Epidermal melanocyte (primary cell): ENCODE measurements around the gene BRPF1.

Experiments used
- DNase-seq: peaks from one replicate; pipeline ENCODE4 v3.0.0; 2011; ENCODE audit warnings: low spot score; ENCODE audit not compliant: insufficient read length

Gene BRPF1

DNA sequence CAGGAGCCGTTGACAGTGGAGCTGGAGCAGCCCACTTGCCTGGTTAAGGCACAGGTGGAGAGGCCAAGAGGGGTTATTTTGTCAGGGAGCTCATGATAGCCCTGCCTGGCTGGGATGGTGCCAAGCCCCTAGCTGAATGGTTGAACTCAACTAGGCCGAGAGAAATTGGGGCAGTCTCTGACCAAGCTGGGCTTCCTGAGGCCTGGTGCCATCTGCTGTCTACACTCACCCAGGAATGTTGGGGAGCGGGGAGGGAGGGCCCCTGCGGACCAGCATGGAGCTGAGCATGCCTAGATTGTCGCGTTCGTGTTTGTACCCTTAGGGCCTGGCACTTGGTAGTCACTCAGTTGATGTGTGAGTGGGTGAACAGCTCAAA, 1.2 kb downstream of the BRPF1 start:
- DNase-seq, result no peak

DNA sequence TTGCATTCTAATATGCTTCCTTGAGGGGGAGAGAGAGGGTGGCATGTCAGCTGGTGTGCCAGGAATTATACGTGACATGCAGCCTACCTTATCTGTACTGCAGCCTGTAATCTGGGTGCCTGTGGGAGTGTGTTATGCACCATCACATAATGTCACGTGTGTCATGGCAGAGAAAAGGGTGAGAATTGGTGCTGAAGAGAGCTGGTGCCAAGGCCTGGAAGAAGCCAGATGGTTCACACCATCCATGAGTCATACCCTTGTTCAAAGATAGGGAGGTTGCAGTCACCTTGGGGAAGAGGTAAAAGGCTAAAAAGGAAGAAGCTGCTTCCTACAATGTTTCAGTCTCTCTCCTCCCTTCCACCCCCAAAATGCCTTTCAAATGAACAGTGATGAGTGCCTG, 5.3 kb downstream of the BRPF1 start:
- no peak for DNase-seq

DNA sequence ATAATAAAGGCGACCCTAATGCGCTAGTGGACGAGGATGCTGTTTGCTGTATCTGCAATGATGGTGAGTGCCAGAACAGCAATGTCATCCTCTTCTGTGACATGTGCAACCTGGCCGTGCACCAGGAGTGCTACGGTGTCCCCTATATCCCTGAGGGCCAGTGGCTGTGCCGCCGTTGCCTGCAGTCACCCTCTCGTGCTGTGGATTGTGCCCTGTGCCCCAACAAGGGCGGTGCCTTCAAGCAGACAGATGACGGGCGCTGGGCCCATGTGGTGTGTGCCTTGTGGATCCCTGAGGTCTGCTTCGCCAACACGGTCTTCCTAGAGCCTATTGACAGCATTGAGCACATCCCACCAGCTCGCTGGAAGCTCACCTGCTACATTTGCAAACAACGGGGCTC, 7.6 kb downstream of the BRPF1 start:
- no peak for DNase-seq

DNA sequence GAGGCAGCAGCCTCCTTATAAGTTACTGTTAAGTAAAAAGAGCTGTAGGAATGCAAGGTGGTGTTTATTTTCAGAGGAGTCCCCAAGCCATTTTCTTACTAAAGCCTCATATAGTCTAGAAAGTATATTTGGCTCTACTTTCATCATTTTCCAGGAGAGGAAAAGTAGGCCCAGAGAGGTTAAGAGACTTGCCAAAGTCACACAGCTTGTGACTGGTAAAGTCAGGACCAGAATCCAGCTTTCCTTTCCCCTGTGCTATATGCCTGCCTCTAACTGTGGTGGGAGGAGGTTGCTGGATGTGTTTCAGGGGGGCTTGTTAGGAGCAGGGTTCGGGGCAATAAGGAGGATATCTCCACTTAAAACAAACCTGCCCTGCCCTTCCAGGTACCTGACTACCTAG, 11.0 kb downstream of the BRPF1 start:
- DNase-seq, result no peak

DNA sequence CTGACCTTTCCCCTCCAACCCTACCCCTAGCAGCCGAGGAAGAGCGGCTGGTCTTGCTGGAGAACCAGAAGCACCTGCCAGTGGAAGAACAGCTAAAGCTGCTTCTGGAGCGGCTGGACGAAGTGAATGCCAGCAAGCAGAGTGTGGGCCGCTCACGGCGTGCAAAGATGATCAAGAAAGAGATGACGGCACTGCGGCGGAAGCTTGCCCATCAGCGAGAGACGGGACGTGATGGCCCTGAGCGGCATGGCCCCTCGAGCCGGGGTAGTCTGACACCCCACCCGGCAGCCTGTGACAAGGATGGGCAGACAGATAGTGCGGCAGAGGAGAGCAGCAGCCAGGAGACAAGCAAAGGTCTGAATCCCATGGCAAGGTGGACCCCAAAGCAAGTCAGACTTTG, 12.0 kb downstream of the BRPF1 start:
- DNase-seq, result no peak

DNA sequence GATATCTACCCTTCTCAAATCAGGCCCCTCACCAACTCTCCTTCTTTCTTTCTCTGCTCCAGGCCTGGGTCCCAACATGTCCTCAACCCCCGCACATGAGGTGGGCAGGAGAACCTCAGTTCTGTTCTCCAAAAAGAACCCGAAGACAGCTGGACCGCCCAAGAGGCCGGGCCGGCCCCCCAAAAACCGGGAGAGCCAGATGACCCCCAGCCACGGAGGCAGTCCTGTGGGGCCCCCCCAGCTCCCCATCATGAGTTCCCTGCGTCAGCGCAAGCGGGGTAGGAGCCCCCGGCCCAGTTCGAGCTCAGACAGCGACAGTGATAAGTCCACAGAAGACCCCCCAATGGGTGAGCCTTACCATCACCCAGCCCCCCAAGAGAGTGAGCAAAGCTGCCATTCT, 12.6 kb downstream of the BRPF1 start:
- no peak for DNase-seq

DNA sequence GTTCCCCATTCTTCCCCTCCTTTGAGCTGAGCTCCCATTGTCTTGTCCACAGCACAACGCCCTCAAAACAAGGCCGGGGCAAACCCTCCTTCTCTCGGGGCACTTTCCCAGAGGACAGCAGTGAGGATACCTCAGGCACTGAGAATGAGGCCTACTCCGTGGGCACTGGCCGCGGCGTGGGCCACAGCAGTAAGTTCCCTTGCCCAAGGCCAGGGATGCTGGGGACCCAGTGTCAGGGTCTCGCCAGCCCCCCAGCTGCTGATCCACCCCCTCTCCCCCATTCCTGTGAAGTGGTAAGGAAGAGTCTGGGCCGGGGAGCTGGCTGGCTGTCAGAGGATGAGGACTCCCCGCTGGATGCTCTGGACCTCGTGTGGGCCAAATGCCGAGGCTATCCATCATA, 14.0 kb downstream of the BRPF1 start:
- no peak for DNase-seq

DNA sequence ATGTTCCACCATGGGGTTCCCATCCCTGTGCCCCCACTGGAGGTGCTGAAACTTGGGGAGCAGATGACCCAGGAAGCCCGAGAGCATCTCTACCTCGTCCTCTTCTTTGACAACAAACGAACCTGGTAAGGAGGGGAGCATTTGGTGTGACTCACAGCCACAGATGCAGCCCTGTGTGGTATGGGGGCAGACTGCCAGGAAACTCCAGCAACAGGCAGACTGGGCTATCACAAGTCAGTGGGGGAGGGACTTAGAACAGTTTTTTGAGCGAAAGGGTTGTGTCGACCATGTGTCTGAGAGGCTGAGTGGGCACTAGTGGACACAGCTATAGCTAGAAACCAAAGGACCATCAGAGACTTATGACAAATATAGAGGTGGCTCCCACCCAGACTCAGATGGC, 14.8 kb downstream of the BRPF1 start:
- DNase-seq, result no peak

DNA sequence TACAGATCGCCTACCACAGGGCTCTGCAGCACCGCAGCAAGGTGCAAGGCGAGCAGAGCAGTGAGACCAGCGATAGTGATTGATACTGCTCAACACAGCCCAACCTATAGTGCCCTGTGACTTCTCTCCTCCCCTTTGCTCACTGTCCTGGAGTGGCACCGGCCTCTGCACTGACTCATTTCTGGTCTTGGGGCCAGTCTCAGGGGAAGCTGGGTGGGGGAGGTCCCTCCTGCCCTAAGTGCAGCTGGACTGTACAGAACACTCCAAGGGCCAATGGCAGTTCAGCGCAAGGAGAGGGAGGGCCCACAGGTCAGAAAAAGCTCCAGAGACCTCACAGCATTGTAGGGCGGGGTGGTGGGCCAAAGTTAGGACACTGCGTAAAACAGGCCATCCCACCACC, 15.7 kb downstream of the BRPF1 start:
- no peak for DNase-seq

DNA sequence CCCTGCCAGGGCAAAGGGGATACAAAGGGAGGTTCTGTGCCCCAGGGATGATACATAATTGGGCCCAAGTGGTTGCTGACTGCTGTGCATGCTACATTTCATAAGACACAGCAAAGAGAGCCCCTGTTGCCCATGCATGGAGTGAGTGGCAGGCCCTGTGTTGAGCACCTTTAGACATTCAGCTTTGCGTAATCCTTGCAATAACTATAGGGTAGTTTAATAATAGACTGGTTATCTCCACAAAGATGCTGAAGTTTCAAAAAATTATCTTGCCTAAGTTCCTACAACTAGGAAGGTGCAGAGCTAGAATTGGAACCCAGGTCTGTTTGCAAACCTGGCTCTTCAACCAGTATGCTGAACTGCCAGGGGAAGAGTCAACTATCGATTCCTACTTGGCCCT, 16.5 kb downstream of the BRPF1 start:
- no peak for DNase-seq

DNA sequence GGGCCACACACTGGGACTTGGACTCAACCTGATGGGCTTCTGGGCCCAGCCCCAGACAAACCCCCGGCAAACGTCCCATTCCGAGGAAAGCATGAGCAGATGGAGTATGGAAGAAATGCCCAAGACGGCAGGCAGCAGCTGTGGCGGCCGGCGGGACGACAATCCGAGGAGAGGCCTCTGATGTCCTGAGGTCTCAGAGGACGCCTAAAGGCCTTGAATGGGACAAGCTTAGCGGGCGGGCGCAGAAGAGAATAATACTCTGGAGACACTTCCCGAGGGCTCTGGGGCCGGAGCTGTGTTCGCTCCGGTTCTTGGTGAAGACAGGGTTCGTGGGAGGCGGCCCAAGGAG, 17.7 kb downstream of the BRPF1 start:
- peak; percentile 45 for DNase-seq

DNA sequence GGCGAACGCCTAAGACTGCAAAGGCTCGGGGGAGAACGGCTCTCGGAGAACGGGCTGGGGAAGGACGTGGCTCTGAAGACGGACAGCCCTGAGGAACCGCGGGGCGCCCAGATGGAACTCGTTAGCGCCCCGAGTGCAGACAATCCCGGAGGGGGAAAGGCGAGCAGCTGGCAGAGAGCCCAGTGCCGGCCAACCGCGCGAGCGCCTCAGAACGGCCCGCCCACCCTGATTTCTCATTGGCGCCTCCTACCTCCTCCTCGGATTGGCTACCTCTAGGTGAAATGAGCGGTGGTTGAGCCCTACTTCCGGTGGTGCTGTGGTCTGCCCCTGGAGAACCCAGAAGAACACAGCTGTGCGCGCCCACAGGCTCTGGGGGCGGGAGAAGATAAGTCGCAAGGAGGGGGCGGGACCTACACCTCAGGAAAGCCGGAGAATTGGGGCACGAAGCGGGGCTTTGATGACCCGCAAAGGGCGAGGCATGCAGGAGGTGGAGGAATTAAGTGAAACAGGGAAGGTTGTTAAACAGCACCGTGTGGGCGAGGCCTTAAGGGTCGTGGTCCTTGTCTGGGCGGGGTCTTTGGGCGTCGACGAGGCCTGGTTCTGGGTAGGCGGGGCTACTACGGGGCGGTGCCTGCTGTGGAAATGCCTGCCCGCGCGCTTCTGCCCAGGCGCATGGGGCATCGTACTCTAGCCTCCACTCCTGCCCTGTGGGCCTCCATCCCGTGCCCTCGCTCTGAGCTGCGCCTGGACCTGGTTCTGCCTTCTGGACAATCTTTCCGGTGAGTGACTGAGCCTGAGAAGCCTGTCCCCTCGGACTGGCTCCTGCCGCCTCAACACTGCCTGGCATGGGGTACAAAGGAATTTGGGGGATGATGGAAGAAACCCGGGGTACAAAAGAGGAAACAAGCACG, 18.4 kb downstream of the BRPF1 start, which contains the start of gene OGG1:
TSS of gene OGG1 (plus strand) at position 308 of the 911 bp plus-strand sequence. CDS start at position 643, 335 bp downstream.
- peak; percentile 99 for DNase-seq

DNA sequence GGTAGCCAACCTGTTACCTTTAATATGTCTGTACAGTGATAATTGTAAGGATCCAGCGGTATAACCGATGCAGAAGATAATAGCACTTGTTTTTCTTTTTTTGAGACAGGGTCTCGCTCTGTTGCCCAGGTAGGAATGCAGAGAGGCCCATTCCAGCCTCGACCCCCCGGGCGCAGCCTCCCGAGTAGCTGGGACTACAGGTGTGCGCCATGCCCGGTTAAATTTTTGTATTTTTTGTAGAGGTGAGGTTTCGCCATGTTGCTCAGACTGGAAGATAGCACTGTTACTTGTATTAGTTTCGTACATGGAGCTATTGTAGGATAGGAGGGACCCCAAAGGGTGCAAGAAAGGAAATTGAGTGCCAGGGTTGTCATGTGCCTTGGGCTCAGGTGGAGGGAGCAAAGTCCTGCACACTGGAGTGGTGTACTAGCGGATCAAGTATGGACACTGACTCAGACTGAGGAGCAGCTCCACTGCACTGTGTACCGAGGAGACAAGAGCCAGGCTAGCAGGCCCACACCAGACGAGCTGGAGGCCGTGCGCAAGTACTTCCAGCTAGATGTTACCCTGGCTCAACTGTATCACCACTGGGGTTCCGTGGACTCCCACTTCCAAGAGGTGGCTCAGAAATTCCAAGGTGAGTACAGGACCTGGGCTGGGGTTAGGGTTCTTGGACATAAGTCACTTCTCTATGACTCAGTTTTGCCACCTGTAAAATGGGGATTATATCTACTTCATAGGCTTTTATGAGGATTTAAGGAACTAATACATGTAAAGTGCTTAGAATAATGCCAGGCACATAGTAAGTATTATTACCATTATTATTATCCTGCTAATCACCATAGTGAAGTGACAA, 19.2 kb downstream of the BRPF1 start:
- no peak for DNase-seq

DNA sequence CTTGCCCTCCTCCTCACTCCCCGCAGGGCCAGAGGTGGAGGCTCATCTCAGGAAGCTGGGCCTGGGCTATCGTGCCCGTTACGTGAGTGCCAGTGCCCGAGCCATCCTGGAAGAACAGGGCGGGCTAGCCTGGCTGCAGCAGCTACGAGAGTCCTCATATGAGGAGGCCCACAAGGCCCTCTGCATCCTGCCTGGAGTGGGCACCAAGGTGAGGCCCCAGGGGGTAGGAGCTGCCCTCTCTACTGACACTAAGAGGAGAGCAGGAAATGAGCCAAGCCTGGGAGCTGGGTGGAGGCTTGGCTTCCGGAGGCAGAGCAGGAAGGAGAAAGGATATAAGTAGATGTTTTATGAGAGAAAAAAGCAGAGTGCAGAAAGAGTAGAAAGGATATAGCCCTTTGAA, 23.1 kb downstream of the BRPF1 start:
- no peak for DNase-seq

DNA sequence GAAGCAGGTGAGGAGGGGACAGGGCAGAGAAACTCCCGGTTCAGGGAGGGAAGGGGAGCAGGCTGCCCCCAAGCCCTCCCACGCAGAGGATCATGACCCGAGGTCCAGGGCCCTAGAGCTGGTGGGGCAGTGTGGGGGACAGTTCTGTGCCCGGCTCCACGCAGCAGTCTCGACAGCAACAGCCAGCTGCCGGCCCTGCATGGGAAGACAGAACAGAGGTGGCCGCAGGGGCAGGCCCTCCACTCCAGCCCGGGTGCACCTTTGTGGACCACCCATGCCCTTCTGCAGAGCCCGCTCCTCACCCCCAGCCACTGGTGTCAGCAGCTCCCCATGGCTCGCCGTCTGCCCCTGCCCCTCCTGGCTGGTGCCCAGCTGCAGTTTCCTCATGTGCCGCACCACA, 25.9 kb downstream of the BRPF1 start:
- no peak for DNase-seq

DNA sequence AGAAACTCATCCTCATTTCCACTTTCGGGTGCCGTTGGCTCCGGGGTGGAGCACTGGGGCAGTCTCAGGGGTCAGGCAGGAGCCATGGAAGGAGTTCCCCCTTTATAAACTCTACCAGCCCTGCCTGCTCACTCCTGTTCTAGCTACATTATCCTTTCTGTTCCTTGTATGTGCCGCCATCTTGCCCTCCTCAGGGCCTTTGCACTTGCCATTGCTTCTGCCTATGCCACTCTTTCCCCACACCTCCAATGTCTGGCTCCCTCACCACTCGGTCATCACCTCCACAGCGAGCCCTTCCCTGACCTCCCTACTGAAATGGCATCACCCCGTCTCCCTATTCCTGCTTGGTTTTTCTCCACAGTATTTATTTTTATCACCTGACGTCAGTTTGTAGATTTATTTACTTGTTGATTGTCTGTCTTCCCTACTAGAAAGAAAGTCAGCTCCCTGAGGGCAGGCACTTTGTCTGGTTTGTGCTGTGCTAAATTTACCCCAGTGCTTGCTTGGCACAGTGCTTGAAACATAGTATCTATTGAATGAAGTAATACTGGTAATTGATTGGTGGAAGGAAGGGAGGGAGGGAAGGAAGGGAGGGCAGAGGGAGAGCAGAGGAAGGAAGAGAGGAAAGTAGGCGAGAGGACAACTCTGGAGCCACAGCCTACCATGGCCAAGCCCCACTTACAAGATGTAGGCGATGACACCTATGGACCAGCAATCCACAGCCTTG, 29.4 kb downstream of the BRPF1 start:
- no peak for DNase-seq

DNA sequence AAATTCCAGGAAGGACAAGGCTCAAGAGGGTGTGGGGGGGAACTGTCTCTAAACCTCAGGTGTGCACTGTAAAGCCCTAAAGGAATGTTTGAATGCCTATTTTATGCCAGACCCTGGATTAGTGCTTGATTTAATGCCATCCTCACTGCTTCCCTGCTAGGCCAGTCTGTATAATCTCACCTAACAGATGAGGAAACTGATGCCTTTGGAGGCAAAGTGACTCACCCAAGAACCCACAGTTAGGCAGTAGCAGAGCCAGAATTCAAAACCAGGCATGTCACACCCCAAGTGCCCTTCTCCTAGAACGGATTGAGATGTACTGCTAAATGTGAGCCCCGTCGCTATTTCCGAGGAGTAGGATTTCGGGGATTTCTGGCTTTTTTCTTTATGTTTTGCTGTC, 30.4 kb downstream of the BRPF1 start:
- DNase-seq, result no peak

DNA sequence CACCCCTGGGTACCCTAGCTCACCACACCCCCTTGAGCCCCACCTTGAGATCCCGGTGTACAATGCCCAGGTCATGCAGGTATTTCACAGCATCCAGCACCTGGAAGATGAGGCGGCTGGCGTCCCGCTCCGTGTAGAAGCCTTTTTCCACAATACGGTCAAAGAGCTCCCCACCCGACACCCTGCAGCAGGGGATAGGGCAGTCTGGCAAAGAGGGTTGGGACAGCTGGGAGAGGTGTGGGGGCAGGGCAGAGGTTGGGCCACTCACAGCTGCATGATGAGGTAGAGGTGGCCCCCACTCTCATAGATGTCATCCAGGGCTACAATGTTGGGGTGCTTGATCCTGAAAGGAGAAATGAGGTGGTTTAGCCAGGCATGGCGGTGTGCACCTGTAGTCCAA, 31.3 kb downstream of the BRPF1 start:
- DNase-seq, result no peak

DNA sequence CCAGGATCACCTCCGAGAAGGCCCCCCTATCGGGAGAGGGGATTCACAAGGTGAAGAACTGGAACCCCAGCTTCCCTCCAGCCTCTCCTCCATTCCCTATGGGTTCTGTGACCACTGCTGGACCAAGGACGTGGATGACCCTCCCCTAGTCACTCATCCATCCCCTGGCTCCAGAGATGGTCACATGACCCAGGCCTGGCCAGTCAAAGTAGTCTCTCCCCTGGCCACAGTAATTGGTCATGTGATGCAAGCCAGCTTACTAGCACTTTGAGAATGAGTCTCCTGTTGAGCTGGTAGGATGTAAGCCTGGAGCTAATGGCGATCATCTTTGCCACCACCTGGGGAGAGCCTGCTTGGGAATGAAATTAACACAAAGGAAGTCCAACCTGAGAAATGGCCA, 34.3 kb downstream of the BRPF1 start:
- no peak for DNase-seq

DNA sequence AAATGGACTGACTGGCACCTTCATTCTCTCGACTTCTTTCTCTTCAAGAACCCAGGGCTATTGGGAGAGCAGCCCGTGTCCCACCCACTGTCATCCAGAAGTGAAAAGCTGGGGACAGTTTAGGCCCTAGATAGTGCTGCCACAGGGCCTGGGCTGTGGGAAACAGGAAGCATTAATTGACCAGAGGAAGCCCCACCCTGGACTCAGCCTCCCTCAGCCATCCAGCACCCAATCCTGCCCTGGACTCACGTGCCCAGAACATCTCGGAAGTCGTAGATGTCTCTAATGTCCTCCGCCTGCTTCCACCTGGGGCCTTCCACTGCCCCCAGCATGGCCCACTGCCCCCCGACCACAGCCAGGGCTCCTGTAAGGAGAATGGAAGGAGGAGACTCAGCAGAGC, 35.9 kb downstream of the BRPF1 start:
- DNase-seq, result no peak

DNA sequence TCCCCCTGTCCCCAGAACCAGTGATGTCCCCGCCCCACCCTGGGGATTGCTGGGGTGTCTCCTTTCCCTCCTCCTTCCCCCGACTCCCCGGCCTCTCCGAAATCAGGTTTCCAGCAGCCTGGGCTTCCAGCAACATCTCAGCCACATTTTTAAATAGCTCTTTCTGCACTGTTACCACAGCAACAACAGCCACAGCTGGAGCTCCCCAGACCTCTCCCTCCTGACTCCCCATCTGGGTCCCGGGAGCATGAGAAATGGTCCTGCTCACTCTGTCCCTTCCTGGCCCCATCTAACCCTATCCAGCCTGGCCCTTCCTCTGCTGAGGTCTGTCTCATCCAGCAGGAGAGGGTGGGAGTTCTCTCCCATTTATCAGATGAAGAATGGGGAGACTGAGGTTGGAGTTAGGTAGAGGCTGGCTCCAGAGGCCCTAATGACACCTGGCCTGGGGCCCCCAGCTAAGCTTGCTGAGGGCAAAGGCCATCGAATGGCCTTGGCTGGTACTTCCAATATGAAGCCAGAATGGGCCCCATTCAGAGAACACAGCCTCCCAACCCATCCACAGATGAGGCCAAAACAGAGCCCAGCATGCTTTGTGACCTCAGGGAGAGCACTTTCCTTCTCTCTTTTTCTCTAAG, 36.7 kb downstream of the BRPF1 start:
- no peak for DNase-seq
